ENCODE data around the gene CLDN11. TPM values are rescaled to one million over a fixed set of nuclear protein-coding genes. Genes with fewer than 3 reads are reported as not detected.

The CLDN11 gene
- total RNA-seq, 1 donor from 2014 or later: not detected

- Mint-ChIP-seq H3K4me1 (peaks cover 10% of the 10 kb centered on the region), H3K27me3 (peaks cover 56% of the 10 kb centered on the region), H3K36me3 (ENCODE audit: low read depth) (no peaks in the 10 kb centered on the region), H3K4me3 (no peak overlapping the region), H3K9me3 (no peaks in the 10 kb centered on the region), H3K27ac (no peak overlapping the region)
- intact Hi-C loops (cut with micrococcal nuclease): loop anchor here (5.0 to 10.0 kb wide), 2 partner anchors 273 to 555 kb away; partner anchors contain the start of gene LRRC31
- peak; percentile 61 for DNase-seq
These were observed 954 bp downstream of the CLDN11 start for GRCh38 chr3:170419557-170420087.

- intact Hi-C loops (cut with micrococcal nuclease): no loop called here
- no peak for DNase-seq
- no peak overlapping the region for H3K4me3 Mint-ChIP-seq
These were observed 1.7 kb downstream of the CLDN11 start for GRCh38 chr3:170420307-170420821.

GRCh38 chr3:170421111-170421641 lies 2.5 kb downstream of the CLDN11 start:
- no peaks in the 10 kb centered on the region for H3K9me3 Mint-ChIP-seq
- H3K4me3 Mint-ChIP-seq: no peak overlapping the region

More at GRCh38 chr3:170420307-170420821, 1.7 kb downstream of the CLDN11 start:
- Mint-ChIP-seq H3K9me3 (no peaks in the 10 kb centered on the region), H3K36me3 (ENCODE audit: low read depth) (no peaks in the 10 kb centered on the region), H3K27ac (no peak overlapping the region), H3K27me3 (peaks cover 55% of the 10 kb centered on the region), H3K4me1 (peaks cover 10% of the 10 kb centered on the region)

GRCh38 chr3:170421758-170422157 lies 3.1 kb downstream of the CLDN11 start:
- no peaks in the 10 kb centered on the region for H3K9me3 Mint-ChIP-seq
- H3K4me1 Mint-ChIP-seq: peaks cover 10% of the 10 kb centered on the region
- intact Hi-C loops (cut with micrococcal nuclease): no loop called here
- no peak for DNase-seq
- peaks cover 44% of the 10 kb centered on the region for H3K27me3 Mint-ChIP-seq
- no peak overlapping the region for H3K4me3 Mint-ChIP-seq
- H3K27ac Mint-ChIP-seq: no peak overlapping the region
- H3K36me3 Mint-ChIP-seq (ENCODE audit: low read depth): no peaks in the 10 kb centered on the region

More at GRCh38 chr3:170421111-170421641, 2.5 kb downstream of the CLDN11 start:
- DNase-seq: no peak
- intact Hi-C loops (cut with micrococcal nuclease): no loop called here
- Mint-ChIP-seq H3K27ac (no peak overlapping the region), H3K27me3 (peaks cover 48% of the 10 kb centered on the region), H3K4me1 (peaks cover 10% of the 10 kb centered on the region), H3K36me3 (ENCODE audit: low read depth) (no peaks in the 10 kb centered on the region)

- H3K9me3 Mint-ChIP-seq: no peaks in the 10 kb centered on the region
- intact Hi-C loops (cut with micrococcal nuclease): no loop called here
- no peak for DNase-seq
- no peaks in the 10 kb centered on the region for H3K36me3 Mint-ChIP-seq (ENCODE audit: low read depth)
- H3K4me1 Mint-ChIP-seq: peaks cover 11% of the 10 kb centered on the region
- H3K27me3 Mint-ChIP-seq: peaks cover 32% of the 10 kb centered on the region
- no peak overlapping the region for H3K27ac Mint-ChIP-seq
- H3K4me3 Mint-ChIP-seq: no peak overlapping the region
These were observed 4.4 kb downstream of the CLDN11 start for GRCh38 chr3:170423001-170423615.

- intact Hi-C loops (cut with micrococcal nuclease): no loop called here
- no peak overlapping the region for H3K27ac Mint-ChIP-seq
- no peaks in the 10 kb centered on the region for H3K9me3 Mint-ChIP-seq
- DNase-seq: no peak
- H3K4me1 Mint-ChIP-seq: peaks cover 18% of the 10 kb centered on the region
- H3K36me3 Mint-ChIP-seq (ENCODE audit: low read depth): no peaks in the 10 kb centered on the region
- peaks cover 23% of the 10 kb centered on the region for H3K27me3 Mint-ChIP-seq
- H3K4me3 Mint-ChIP-seq: no peak overlapping the region
These were observed 6.2 kb downstream of the CLDN11 start for GRCh38 chr3:170424879-170425278.

- no peak overlapping the region for H3K4me3 Mint-ChIP-seq
- no peaks in the 10 kb centered on the region for H3K36me3 Mint-ChIP-seq (ENCODE audit: low read depth)
- H3K27me3 Mint-ChIP-seq: peaks cover 17% of the 10 kb centered on the region
- intact Hi-C loops (cut with micrococcal nuclease): no loop called here
- peaks cover 14% of the 10 kb centered on the region for H3K4me1 Mint-ChIP-seq
- DNase-seq: no peak
- H3K9me3 Mint-ChIP-seq: no peaks in the 10 kb centered on the region
- H3K27ac Mint-ChIP-seq: no peak overlapping the region
These were observed 7.0 kb downstream of the CLDN11 start for GRCh38 chr3:170425491-170426239.

GRCh38 chr3:170426240-170426797 lies 7.7 kb downstream of the CLDN11 start:
- intact Hi-C loops (cut with micrococcal nuclease): no loop called here
- Mint-ChIP-seq H3K4me1 (peaks cover 14% of the 10 kb centered on the region), H3K27ac (no peak overlapping the region), H3K36me3 (ENCODE audit: low read depth) (no peaks in the 10 kb centered on the region), H3K9me3 (no peaks in the 10 kb centered on the region), H3K4me3 (no peak overlapping the region), H3K27me3 (peaks cover 12% of the 10 kb centered on the region)
- DNase-seq: no peak

- Mint-ChIP-seq H3K27me3 (peaks cover 9% of the 10 kb centered on the region), H3K4me1 (peaks cover 11% of the 10 kb centered on the region), H3K9me3 (no peaks in the 10 kb centered on the region), H3K36me3 (ENCODE audit: low read depth) (no peaks in the 10 kb centered on the region), H3K4me3 (no peak overlapping the region), H3K27ac (no peak overlapping the region)
- intact Hi-C loops (cut with micrococcal nuclease): loop anchor here (2.0 kb wide), 1 partner anchor 145 kb away; no protein-coding TSS in a partner anchor
- DNase-seq: no peak
These were observed 9.4 kb downstream of the CLDN11 start for GRCh38 chr3:170428095-170428494.

- intact Hi-C loops (cut with micrococcal nuclease): loop anchor here (2.0 kb wide), 1 partner anchor 144 kb away; no protein-coding TSS in a partner anchor
- no peak overlapping the region for H3K27ac Mint-ChIP-seq
- H3K9me3 Mint-ChIP-seq: no peaks in the 10 kb centered on the region
- H3K27me3 Mint-ChIP-seq: peaks cover 7% of the 10 kb centered on the region
- no peak for DNase-seq
- no peaks in the 10 kb centered on the region for H3K36me3 Mint-ChIP-seq (ENCODE audit: low read depth)
- H3K4me3 Mint-ChIP-seq: no peak overlapping the region
- peaks cover 11% of the 10 kb centered on the region for H3K4me1 Mint-ChIP-seq
These were observed 10.4 kb downstream of the CLDN11 start for GRCh38 chr3:170429050-170429449.

GRCh38 chr3:170431054-170431453 lies 12.4 kb downstream of the CLDN11 start:
- no peak for DNase-seq
- H3K9me3 Mint-ChIP-seq: no peaks in the 10 kb centered on the region
- peaks cover 11% of the 10 kb centered on the region for H3K4me1 Mint-ChIP-seq
- intact Hi-C loops (cut with micrococcal nuclease): no loop called here
- no peaks in the 10 kb centered on the region for H3K36me3 Mint-ChIP-seq (ENCODE audit: low read depth)
- H3K27ac Mint-ChIP-seq: no peak overlapping the region
- H3K4me3 Mint-ChIP-seq: no peak overlapping the region
- H3K27me3 Mint-ChIP-seq: peaks cover 7% of the 10 kb centered on the region

- intact Hi-C loops (cut with micrococcal nuclease): no loop called here
- Mint-ChIP-seq H3K27me3 (peaks cover 7% of the 10 kb centered on the region), H3K36me3 (ENCODE audit: low read depth) (no peaks in the 10 kb centered on the region), H3K27ac (no peak overlapping the region), H3K4me1 (peaks cover 15% of the 10 kb centered on the region), H3K4me3 (no peak overlapping the region), H3K9me3 (no peaks in the 10 kb centered on the region)
- DNase-seq: no peak
These were observed 13.7 kb downstream of the CLDN11 start for GRCh38 chr3:170432416-170432815.

- Mint-ChIP-seq H3K4me3 (no peak overlapping the region), H3K36me3 (ENCODE audit: low read depth) (no peaks in the 10 kb centered on the region), H3K27ac (no peak overlapping the region), H3K27me3 (peaks cover 12% of the 10 kb centered on the region), H3K4me1 (peaks cover 5% of the 10 kb centered on the region), H3K9me3 (no peaks in the 10 kb centered on the region)
- intact Hi-C loops (cut with micrococcal nuclease): no loop called here
- DNase-seq: no peak
These were observed 18.0 kb downstream of the CLDN11 start for GRCh38 chr3:170436697-170437096.
